ENCODE results near the gene ANO6. TPM values are rescaled to one million over a fixed set of nuclear protein-coding genes. Genes with fewer than 3 reads are reported as not detected.
"Not testable (repeated sequence)": the region's sequence is repeated elsewhere in the genome, so short reads cannot be mapped to it uniquely, and the experiment has no call there.

Gene ANO6
- total RNA-seq, 2 donors from 2014 or later, result 25.3 to 27.0 TPM

GRCh38 chr12:45357539-45358417 is 141.9 kb downstream of the ANO6 start:
- peaks cover 0 to 4% of the 10 kb centered on the region in 2 donors for H3K9me3 Mint-ChIP-seq
- H3K4me3 Mint-ChIP-seq, result no peak overlapping the region
- H3K27me3 Mint-ChIP-seq (ENCODE audit: low read depth), result no peaks in the 10 kb centered on the region
- no peak for ATAC-seq (replicated peaks in 1 of 2)
- no peak for DNase-seq
- H3K4me1 Mint-ChIP-seq (ENCODE audit: low read depth), result peaks cover 15% of the 10 kb centered on the region
- H3K36me3 Mint-ChIP-seq (ENCODE audit: insufficient read depth in 2 of 2), result peaks cover 10 to 19% of the 10 kb centered on the region in 2 donors
- no peak overlapping the region for H3K27ac Mint-ChIP-seq

- Mint-ChIP-seq H3K4me3 (no peak overlapping the region), H3K27me3 (ENCODE audit: low read depth) (no peaks in the 10 kb centered on the region), H3K9me3 (peaks cover 6 to 8% of the 10 kb centered on the region in 2 donors), H3K27ac (no peak overlapping the region), H3K36me3 (ENCODE audit: insufficient read depth in 2 of 2) (peaks cover 22 to 39% of the 10 kb centered on the region in 2 donors), H3K4me1 (ENCODE audit: low read depth) (no peaks in the 10 kb centered on the region)
- DNase-seq (no peak), ATAC-seq (replicated peaks in 1 of 2) (no peak)
These were observed 146.4 kb downstream of the ANO6 start for GRCh38 chr12:45362291-45362690.

- H3K9me3 Mint-ChIP-seq, result peaks cover 6 to 8% of the 10 kb centered on the region in 2 donors
- H3K36me3 Mint-ChIP-seq (ENCODE audit: insufficient read depth in 2 of 2), result peaks cover 21 to 45% of the 10 kb centered on the region in 2 donors
- no peaks in the 10 kb centered on the region for H3K27me3 Mint-ChIP-seq (ENCODE audit: low read depth)
- no peak overlapping the region for H3K4me3 Mint-ChIP-seq
- ATAC-seq (replicated peaks in 1 of 2) (no peak), DNase-seq (no peak)
- H3K27ac Mint-ChIP-seq, result no peak overlapping the region
- peaks cover 4% of the 10 kb centered on the region for H3K4me1 Mint-ChIP-seq (ENCODE audit: low read depth)
These were observed 148.0 kb downstream of the ANO6 start for GRCh38 chr12:45363903-45364302.

- no peak for DNase-seq
- Mint-ChIP-seq H3K36me3 (ENCODE audit: insufficient read depth in 2 of 2) (peaks cover 18 to 33% of the 10 kb centered on the region in 2 donors), H3K9me3 (peaks cover 6 to 8% of the 10 kb centered on the region in 2 donors), H3K4me1 (ENCODE audit: low read depth) (peaks cover 5% of the 10 kb centered on the region), H3K27me3 (ENCODE audit: low read depth) (no peaks in the 10 kb centered on the region), H3K27ac (no peak overlapping the region), H3K4me3 (no peak overlapping the region)
- no peak for ATAC-seq (replicated peaks in 1 of 2)
These were observed 153.1 kb downstream of the ANO6 start for GRCh38 chr12:45368841-45369489.

- peaks cover 0 to 1% of the 10 kb centered on the region in 2 donors for H3K36me3 Mint-ChIP-seq (ENCODE audit: insufficient read depth in 2 of 2)
- H3K4me3 Mint-ChIP-seq, result no peak overlapping the region
- no peak for ATAC-seq (replicated peaks in 1 of 2)
- H3K27me3 Mint-ChIP-seq (ENCODE audit: low read depth), result no peaks in the 10 kb centered on the region
- no peaks in the 10 kb centered on the region for H3K9me3 Mint-ChIP-seq
- H3K4me1 Mint-ChIP-seq (ENCODE audit: low read depth), result no peaks in the 10 kb centered on the region
- no peak overlapping the region for H3K27ac Mint-ChIP-seq
- DNase-seq, result no peak
These were observed 161.9 kb downstream of the ANO6 start for GRCh38 chr12:45377815-45378214.

GRCh38 chr12:45379261-45379660 is 163.4 kb downstream of the ANO6 start:
- Mint-ChIP-seq H3K27me3 (ENCODE audit: low read depth) (no peaks in the 10 kb centered on the region), H3K4me3 (no peak overlapping the region), H3K9me3 (no peaks in the 10 kb centered on the region), H3K36me3 (ENCODE audit: insufficient read depth in 2 of 2) (peaks cover under 1 to 2% of the 10 kb centered on the region in 2 donors), H3K27ac (no peak overlapping the region), H3K4me1 (ENCODE audit: low read depth) (no peaks in the 10 kb centered on the region)
- DNase-seq (no peak), ATAC-seq (replicated peaks in 1 of 2) (no peak)

GRCh38 chr12:45381351-45381750 is 165.5 kb downstream of the ANO6 start:
- no peak for DNase-seq
- H3K4me3 Mint-ChIP-seq, result no peak overlapping the region
- no peaks in the 10 kb centered on the region for H3K9me3 Mint-ChIP-seq
- H3K27ac Mint-ChIP-seq, result no peak overlapping the region
- ATAC-seq (replicated peaks in 1 of 2), result no peak
- H3K4me1 Mint-ChIP-seq (ENCODE audit: low read depth), result no peaks in the 10 kb centered on the region
- no peaks in the 10 kb centered on the region for H3K27me3 Mint-ChIP-seq (ENCODE audit: low read depth)
- H3K36me3 Mint-ChIP-seq (ENCODE audit: insufficient read depth in 2 of 2), result peaks cover 3 to 6% of the 10 kb centered on the region in 2 donors

- no peak overlapping the region for H3K4me3 Mint-ChIP-seq
- DNase-seq, result peak in 1 of 2 donors; percentile 2
- H3K27me3 Mint-ChIP-seq (ENCODE audit: low read depth), result no peaks in the 10 kb centered on the region
- no peak overlapping the region for H3K27ac Mint-ChIP-seq
- no peak for ATAC-seq (replicated peaks in 1 of 2)
- H3K9me3 Mint-ChIP-seq, result peaks cover 0 to 2% of the 10 kb centered on the region in 2 donors
- peaks cover 4 to 21% of the 10 kb centered on the region in 2 donors for H3K36me3 Mint-ChIP-seq (ENCODE audit: insufficient read depth in 2 of 2)
- H3K4me1 Mint-ChIP-seq (ENCODE audit: low read depth), result no peaks in the 10 kb centered on the region
These were observed 172.7 kb downstream of the ANO6 start for GRCh38 chr12:45388545-45388944.

GRCh38 chr12:45389426-45389825 is 173.5 kb downstream of the ANO6 start:
- Mint-ChIP-seq H3K36me3 (ENCODE audit: insufficient read depth in 2 of 2) (peaks cover 2 to 23% of the 10 kb centered on the region in 2 donors), H3K4me1 (ENCODE audit: low read depth) (no peaks in the 10 kb centered on the region)

GRCh38 chr12:45397499-45397898 is 181.6 kb downstream of the ANO6 start:
- H3K27ac Mint-ChIP-seq; DNase-seq; H3K4me1 Mint-ChIP-seq (ENCODE audit: low read depth); ATAC-seq (replicated peaks in 1 of 2); H3K4me3 Mint-ChIP-seq; H3K27me3 Mint-ChIP-seq (ENCODE audit: low read depth): not testable (repeated sequence)
- Mint-ChIP-seq H3K9me3 (peaks cover 13 to 14% of the 10 kb centered on the region in 2 donors), H3K36me3 (ENCODE audit: insufficient read depth in 2 of 2) (peaks cover 8 to 14% of the 10 kb centered on the region in 2 donors)

More at GRCh38 chr12:45389426-45389825, 173.5 kb downstream of the ANO6 start:
- ATAC-seq (replicated peaks in 1 of 2) (no peak), DNase-seq (no peak)
- no peaks in the 10 kb centered on the region for H3K27me3 Mint-ChIP-seq (ENCODE audit: low read depth)
- H3K9me3 Mint-ChIP-seq, result peaks cover 0 to 6% of the 10 kb centered on the region in 2 donors
- no peak overlapping the region for H3K27ac Mint-ChIP-seq
- H3K4me3 Mint-ChIP-seq, result no peak overlapping the region

- peaks cover 5 to 7% of the 10 kb centered on the region in 2 donors for H3K36me3 Mint-ChIP-seq (ENCODE audit: insufficient read depth in 2 of 2)
- DNase-seq (no peak), ATAC-seq (replicated peaks in 1 of 2) (no peak)
- H3K27me3 Mint-ChIP-seq (ENCODE audit: low read depth), result no peaks in the 10 kb centered on the region
- H3K4me3 Mint-ChIP-seq, result no peak overlapping the region
- no peaks in the 10 kb centered on the region for H3K4me1 Mint-ChIP-seq (ENCODE audit: low read depth)
- H3K9me3 Mint-ChIP-seq, result peaks cover 11 to 14% of the 10 kb centered on the region in 2 donors
- no peak overlapping the region for H3K27ac Mint-ChIP-seq
These were observed 182.7 kb downstream of the ANO6 start for GRCh38 chr12:45398552-45398951.

GRCh38 chr12:45400991-45401390 is 185.1 kb downstream of the ANO6 start:
- ATAC-seq (replicated peaks in 1 of 2) (no peak), DNase-seq (no peak)
- Mint-ChIP-seq H3K36me3 (ENCODE audit: insufficient read depth in 2 of 2) (peaks cover 4 to 6% of the 10 kb centered on the region in 2 donors), H3K27me3 (ENCODE audit: low read depth) (no peaks in the 10 kb centered on the region), H3K27ac (no peak overlapping the region), H3K4me1 (ENCODE audit: low read depth) (no peaks in the 10 kb centered on the region), H3K4me3 (no peak overlapping the region), H3K9me3 (peaks cover 2 to 7% of the 10 kb centered on the region in 2 donors)

GRCh38 chr12:45402288-45402687 is 186.4 kb downstream of the ANO6 start:
- Mint-ChIP-seq H3K27me3 (ENCODE audit: low read depth) (no peaks in the 10 kb centered on the region), H3K4me1 (ENCODE audit: low read depth) (no peaks in the 10 kb centered on the region), H3K4me3 (no peak overlapping the region), H3K27ac (no peak overlapping the region), H3K36me3 (ENCODE audit: insufficient read depth in 2 of 2) (peaks cover 2 to 4% of the 10 kb centered on the region in 2 donors), H3K9me3 (no peaks in the 10 kb centered on the region)
- DNase-seq (no peak), ATAC-seq (replicated peaks in 1 of 2) (no peak)
